ENCODE results near the gene SMO.

DNA sequence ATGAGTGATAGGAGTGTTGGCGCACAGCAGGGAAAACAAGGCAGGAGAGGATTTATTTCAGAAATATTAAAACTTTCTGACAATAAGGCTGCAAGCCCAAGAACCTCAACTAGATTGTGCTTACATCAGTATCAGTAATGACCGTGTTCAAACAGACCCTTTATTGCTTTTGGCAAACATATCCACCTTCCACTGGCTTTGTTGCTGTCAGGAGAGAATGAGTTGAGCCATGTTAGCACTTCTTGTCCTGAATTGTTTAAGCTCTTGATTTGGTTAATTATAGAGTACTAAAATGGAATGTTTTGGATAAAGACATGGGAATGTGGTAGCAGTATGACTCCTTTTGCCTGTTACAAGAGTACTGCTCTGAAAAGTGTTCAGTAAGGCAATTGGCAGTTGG lies 40.2 kb downstream of the SMO start:
- TF ChIP-seq ZNF384 (IDR thresholded peaks at IDR 0.05) (no peak), LEF1 (IDR thresholded peaks at IDR 0.05; ENCODE audit: borderline replicate concordance) (no peak), FOXK2 (IDR thresholded peaks at IDR 0.05) (no peak), SUZ12 (IDR thresholded peaks at IDR 0.05) (no peak)

Data from HEK293T (cell line).